IPS-15b (cell line): Measurements from ENCODE around the gene GAK.

Experiments used
- H3K27me3 ChIP-seq: one replicate; pipeline ENCODE4 v1.6.1; 2013; ENCODE audit warnings: low read length; ENCODE audit not compliant: control insufficient read depth, insufficient read depth
- H3K36me3 ChIP-seq: one replicate; pipeline ENCODE4 v1.6.1; 2013; ENCODE audit warnings: low read length; ENCODE audit not compliant: control insufficient read depth, insufficient read depth
- H3K4me1 ChIP-seq: one replicate; pipeline ENCODE4 v1.6.1; 2013; ENCODE audit warnings: mild to moderate bottlenecking, low read length; ENCODE audit not compliant: control insufficient read depth, insufficient read depth
- H3K4me3 ChIP-seq: one replicate; pipeline ENCODE4 v1.5.1; 2013; ENCODE audit warnings: low read depth, low read length
- H3K9ac ChIP-seq: one replicate; pipeline ENCODE4 v1.6.1; 2013; ENCODE audit warnings: low read depth, mild to moderate bottlenecking, low read length
- H3K9me3 ChIP-seq: one replicate; pipeline ENCODE4 v1.6.1; 2013; ENCODE audit warnings: mild to moderate bottlenecking, low read length; ENCODE audit not compliant: control insufficient read depth, insufficient read depth

Gene GAK

GRCh38 chr4:905485-906338, 26.4 kb downstream of the GAK start:
- H3K9ac ChIP-seq, result no peak overlapping the region
- no peaks in the 10 kb centered on the region for H3K27me3 ChIP-seq
- peaks cover 19% of the 10 kb centered on the region for H3K36me3 ChIP-seq
- H3K4me3 ChIP-seq, result no peak overlapping the region
- no peaks in the 10 kb centered on the region for H3K4me1 ChIP-seq
- no peaks in the 10 kb centered on the region for H3K9me3 ChIP-seq

- no peaks in the 10 kb centered on the region for H3K9me3 ChIP-seq
- H3K36me3 ChIP-seq, result peaks cover 23% of the 10 kb centered on the region
Measured at GRCh38 chr4:903066-904046, 28.8 kb downstream of the GAK start.

GRCh38 chr4:901192-901910, 30.8 kb downstream of the GAK start:
- H3K4me3 ChIP-seq, result no peak overlapping the region
- no peaks in the 10 kb centered on the region for H3K9me3 ChIP-seq
- no peak overlapping the region for H3K9ac ChIP-seq
- H3K27me3 ChIP-seq, result no peaks in the 10 kb centered on the region
- H3K4me1 ChIP-seq, result no peaks in the 10 kb centered on the region
- H3K36me3 ChIP-seq, result peaks cover 31% of the 10 kb centered on the region

More at GRCh38 chr4:903066-904046, 28.8 kb downstream of the GAK start:
- Histone ChIP-seq H3K4me1 (no peaks in the 10 kb centered on the region), H3K27me3 (no peaks in the 10 kb centered on the region), H3K9ac (no peak overlapping the region), H3K4me3 (no peak overlapping the region)

GRCh38 chr4:900721-901120, 31.4 kb downstream of the GAK start:
- Histone ChIP-seq H3K9ac (no peak overlapping the region), H3K36me3 (peaks cover 36% of the 10 kb centered on the region), H3K4me3 (no peak overlapping the region), H3K4me1 (no peaks in the 10 kb centered on the region), H3K27me3 (no peaks in the 10 kb centered on the region), H3K9me3 (no peaks in the 10 kb centered on the region)

- no peaks in the 10 kb centered on the region for H3K4me1 ChIP-seq
- no peak overlapping the region for H3K9ac ChIP-seq
- H3K27me3 ChIP-seq, result no peaks in the 10 kb centered on the region
- H3K4me3 ChIP-seq, result no peak overlapping the region
- no peaks in the 10 kb centered on the region for H3K9me3 ChIP-seq
- peaks cover 42% of the 10 kb centered on the region for H3K36me3 ChIP-seq
Measured at GRCh38 chr4:900073-900472, 32.0 kb downstream of the GAK start.

- no peaks in the 10 kb centered on the region for H3K27me3 ChIP-seq
- H3K4me3 ChIP-seq, result no peak overlapping the region
- H3K36me3 ChIP-seq, result peaks cover 42% of the 10 kb centered on the region
- H3K9me3 ChIP-seq, result no peaks in the 10 kb centered on the region
- no peak overlapping the region for H3K9ac ChIP-seq
- no peaks in the 10 kb centered on the region for H3K4me1 ChIP-seq
Measured at GRCh38 chr4:899556-899906, 32.6 kb downstream of the GAK start.

GRCh38 chr4:898869-899555, 33.1 kb downstream of the GAK start:
- Histone ChIP-seq H3K36me3 (peaks cover 42% of the 10 kb centered on the region), H3K9ac (no peak overlapping the region), H3K9me3 (no peaks in the 10 kb centered on the region), H3K4me3 (no peak overlapping the region), H3K4me1 (no peaks in the 10 kb centered on the region), H3K27me3 (no peaks in the 10 kb centered on the region)

GRCh38 chr4:898123-898522, 34.0 kb downstream of the GAK start:
- H3K36me3 ChIP-seq, result peaks cover 39% of the 10 kb centered on the region
- H3K4me1 ChIP-seq, result no peaks in the 10 kb centered on the region
- H3K9me3 ChIP-seq, result no peaks in the 10 kb centered on the region
- no peak overlapping the region for H3K9ac ChIP-seq
- H3K27me3 ChIP-seq, result no peaks in the 10 kb centered on the region
- no peak overlapping the region for H3K4me3 ChIP-seq

GRCh38 chr4:896630-897029, 35.5 kb downstream of the GAK start:
- H3K4me1 ChIP-seq, result no peaks in the 10 kb centered on the region
- H3K4me3 ChIP-seq, result no peak overlapping the region
- H3K27me3 ChIP-seq, result no peaks in the 10 kb centered on the region
- no peaks in the 10 kb centered on the region for H3K9me3 ChIP-seq
- H3K9ac ChIP-seq, result no peak overlapping the region
- H3K36me3 ChIP-seq, result peaks cover 42% of the 10 kb centered on the region

- Histone ChIP-seq H3K36me3 (peaks cover 38% of the 10 kb centered on the region), H3K4me1 (no peaks in the 10 kb centered on the region), H3K9ac (no peak overlapping the region)
Measured at GRCh38 chr4:896216-896615, 35.9 kb downstream of the GAK start.

GRCh38 chr4:895596-895995, 36.5 kb downstream of the GAK start:
- Histone ChIP-seq H3K4me3 (no peak overlapping the region), H3K9ac (no peak overlapping the region), H3K36me3 (peaks cover 38% of the 10 kb centered on the region), H3K4me1 (no peaks in the 10 kb centered on the region), H3K27me3 (no peaks in the 10 kb centered on the region), H3K9me3 (no peaks in the 10 kb centered on the region)

More at GRCh38 chr4:896216-896615, 35.9 kb downstream of the GAK start:
- Histone ChIP-seq H3K27me3 (no peaks in the 10 kb centered on the region), H3K9me3 (no peaks in the 10 kb centered on the region), H3K4me3 (no peak overlapping the region)
